Measurements from ENCODE around the gene ARL4C. TPM values are rescaled to one million over a fixed set of nuclear protein-coding genes. Genes with fewer than 3 reads are reported as not detected.

The ARL4C gene
- total and polyA plus RNA-seq, 2 experiments from 2014 or later: 5.8 to 9.9 TPM

DNA sequence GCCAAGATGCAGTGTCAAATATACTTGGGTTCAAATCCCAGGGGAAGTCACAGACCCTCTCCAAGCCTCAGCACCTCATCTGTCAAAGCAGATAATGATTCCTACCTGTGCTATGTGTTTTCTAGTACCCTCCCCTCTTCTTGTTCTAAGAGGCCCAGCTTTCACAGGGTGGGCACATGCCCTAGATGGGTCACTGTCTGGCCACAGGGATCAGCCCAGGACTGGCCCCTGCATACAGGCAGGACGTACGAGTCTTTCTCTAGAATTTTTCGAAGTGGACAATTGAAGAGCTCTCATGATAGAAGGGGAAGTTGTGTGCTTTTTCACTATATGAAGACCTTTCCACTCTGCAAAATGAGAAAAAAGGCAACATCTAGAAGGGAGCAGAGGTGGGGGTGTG, 22.2 kb downstream of the ARL4C start (continued):
- TF ChIP-seq, protein P1, sequence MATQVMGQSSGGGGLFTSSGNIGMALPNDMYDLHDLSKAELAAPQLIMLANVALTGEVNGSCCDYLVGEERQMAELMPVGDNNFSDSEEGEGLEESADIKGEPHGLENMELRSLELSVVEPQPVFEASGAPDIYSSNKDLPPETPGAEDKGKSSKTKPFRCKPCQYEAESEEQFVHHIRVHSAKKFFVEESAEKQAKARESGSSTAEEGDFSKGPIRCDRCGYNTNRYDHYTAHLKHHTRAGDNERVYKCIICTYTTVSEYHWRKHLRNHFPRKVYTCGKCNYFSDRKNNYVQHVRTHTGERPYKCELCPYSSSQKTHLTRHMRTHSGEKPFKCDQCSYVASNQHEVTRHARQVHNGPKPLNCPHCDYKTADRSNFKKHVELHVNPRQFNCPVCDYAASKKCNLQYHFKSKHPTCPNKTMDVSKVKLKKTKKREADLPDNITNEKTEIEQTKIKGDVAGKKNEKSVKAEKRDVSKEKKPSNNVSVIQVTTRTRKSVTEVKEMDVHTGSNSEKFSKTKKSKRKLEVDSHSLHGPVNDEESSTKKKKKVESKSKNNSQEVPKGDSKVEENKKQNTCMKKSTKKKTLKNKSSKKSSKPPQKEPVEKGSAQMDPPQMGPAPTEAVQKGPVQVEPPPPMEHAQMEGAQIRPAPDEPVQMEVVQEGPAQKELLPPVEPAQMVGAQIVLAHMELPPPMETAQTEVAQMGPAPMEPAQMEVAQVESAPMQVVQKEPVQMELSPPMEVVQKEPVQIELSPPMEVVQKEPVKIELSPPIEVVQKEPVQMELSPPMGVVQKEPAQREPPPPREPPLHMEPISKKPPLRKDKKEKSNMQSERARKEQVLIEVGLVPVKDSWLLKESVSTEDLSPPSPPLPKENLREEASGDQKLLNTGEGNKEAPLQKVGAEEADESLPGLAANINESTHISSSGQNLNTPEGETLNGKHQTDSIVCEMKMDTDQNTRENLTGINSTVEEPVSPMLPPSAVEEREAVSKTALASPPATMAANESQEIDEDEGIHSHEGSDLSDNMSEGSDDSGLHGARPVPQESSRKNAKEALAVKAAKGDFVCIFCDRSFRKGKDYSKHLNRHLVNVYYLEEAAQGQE (IDR thresholded peaks at IDR 0.05; ENCODE audit: unreplicated experiment): no peak
- TF ChIP-seq EZH2 (IDR thresholded peaks at IDR 0.05; ENCODE audit: low read depth, unreplicated experiment) (no peak), EZH2phosphoT487 (IDR thresholded peaks at IDR 0.05; ENCODE audit: unreplicated experiment) (no peak), CREB1 (CRISPR knock-in tag; IDR thresholded peaks at IDR 0.05; ENCODE audit: low read depth) (no peak)

DNA sequence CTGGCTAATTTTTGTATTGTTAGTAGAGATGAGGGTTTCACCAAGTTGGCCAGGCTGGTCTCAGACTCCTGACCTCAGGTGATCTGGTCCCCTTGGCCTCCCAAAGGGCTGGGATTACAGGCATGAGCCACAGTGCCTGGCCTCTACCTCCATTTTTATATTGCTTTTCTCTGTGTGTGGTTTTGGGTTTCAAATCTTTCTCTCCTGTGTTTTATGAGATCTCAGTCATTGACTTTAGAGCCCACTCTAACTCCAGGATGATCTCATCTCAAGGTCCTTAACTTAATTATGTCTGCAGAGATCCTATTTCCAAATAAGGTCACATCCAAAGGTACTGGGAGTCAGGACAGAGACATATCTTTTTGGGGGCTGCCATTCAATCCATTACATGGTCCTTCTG, 24.7 kb downstream of the ARL4C start:
- Histone ChIP-seq H3K4me2 (no peak overlapping the region), H3K27ac (ENCODE audit: low read depth) (no peak overlapping the region), H3K9me2 (ENCODE audit: insufficient read depth) (peaks cover 14% of the 10 kb centered on the region), H2AFZ (no peak overlapping the region), H4K20me1 (replicated peaks; ENCODE audit: insufficient read depth) (0 out of 2 replicates have a peak, but pooled peaks cover 2% of the 10 kb centered on the region), H3K36me3 (ENCODE audit: insufficient read depth) (no peaks in the 10 kb centered on the region), H3K27me3 (ENCODE audit: insufficient read depth) (no peaks in the 10 kb centered on the region), H3K4me1 (ENCODE audit: insufficient read depth) (no peaks in the 10 kb centered on the region), H3F3A (replicated peaks; ENCODE audit: low read depth) (no peaks in the 10 kb centered on the region), H3K79me2 (replicated peaks; ENCODE audit: insufficient read depth) (no peaks in the 10 kb centered on the region), H3K4me3 (no peak overlapping the region)
- ATAC-seq (no peak), DNase-seq (ENCODE audit: low spot score) (no peak)
- no peaks in the 10 kb centered on the region; the same call in 2 of the 3 replicates for H3K36me3 Mint-ChIP-seq (ENCODE audit: low read depth)
- H3K4me1 Mint-ChIP-seq: no peaks in the 10 kb centered on the region
- H3K4me3 Mint-ChIP-seq: no peak overlapping the region
- peaks cover 9% of the 10 kb centered on the region for H3K27me3 Mint-ChIP-seq (ENCODE audit: insufficient read depth, low read depth, poor library complexity)
- no peak overlapping the region for H3K27ac Mint-ChIP-seq
- H3K9me3 Mint-ChIP-seq: 0 out of 3 replicates have a peak, but pooled peaks cover 2% of the 10 kb centered on the region
- TF ChIP-seq CREB1 (CRISPR knock-in tag; IDR thresholded peaks at IDR 0.05; ENCODE audit: low read depth) (no peak), ZNF114 (CRISPR knock-in tag; IDR thresholded peaks at IDR 0.05) (no peak), STAT1 (IDR thresholded peaks at IDR 0.05; ENCODE audit: unreplicated experiment) (no peak), JUNB (IDR thresholded peaks at IDR 0.05; ENCODE audit: unreplicated experiment) (no peak), POLR2AphosphoS5 (IDR thresholded peaks at IDR 0.05; ENCODE audit: low read depth) (no peak), ZNF331 (CRISPR knock-in tag; IDR thresholded peaks at IDR 0.05; ENCODE audit: low read depth) (no peak), EZH2phosphoT487 (IDR thresholded peaks at IDR 0.05; ENCODE audit: unreplicated experiment) (no peak), NANOG (IDR thresholded peaks at IDR 0.05; ENCODE audit: borderline replicate concordance) (no peak), EZH2 (IDR thresholded peaks at IDR 0.05; ENCODE audit: low read depth, unreplicated experiment) (no peak)
- TF ChIP-seq, protein P2, sequence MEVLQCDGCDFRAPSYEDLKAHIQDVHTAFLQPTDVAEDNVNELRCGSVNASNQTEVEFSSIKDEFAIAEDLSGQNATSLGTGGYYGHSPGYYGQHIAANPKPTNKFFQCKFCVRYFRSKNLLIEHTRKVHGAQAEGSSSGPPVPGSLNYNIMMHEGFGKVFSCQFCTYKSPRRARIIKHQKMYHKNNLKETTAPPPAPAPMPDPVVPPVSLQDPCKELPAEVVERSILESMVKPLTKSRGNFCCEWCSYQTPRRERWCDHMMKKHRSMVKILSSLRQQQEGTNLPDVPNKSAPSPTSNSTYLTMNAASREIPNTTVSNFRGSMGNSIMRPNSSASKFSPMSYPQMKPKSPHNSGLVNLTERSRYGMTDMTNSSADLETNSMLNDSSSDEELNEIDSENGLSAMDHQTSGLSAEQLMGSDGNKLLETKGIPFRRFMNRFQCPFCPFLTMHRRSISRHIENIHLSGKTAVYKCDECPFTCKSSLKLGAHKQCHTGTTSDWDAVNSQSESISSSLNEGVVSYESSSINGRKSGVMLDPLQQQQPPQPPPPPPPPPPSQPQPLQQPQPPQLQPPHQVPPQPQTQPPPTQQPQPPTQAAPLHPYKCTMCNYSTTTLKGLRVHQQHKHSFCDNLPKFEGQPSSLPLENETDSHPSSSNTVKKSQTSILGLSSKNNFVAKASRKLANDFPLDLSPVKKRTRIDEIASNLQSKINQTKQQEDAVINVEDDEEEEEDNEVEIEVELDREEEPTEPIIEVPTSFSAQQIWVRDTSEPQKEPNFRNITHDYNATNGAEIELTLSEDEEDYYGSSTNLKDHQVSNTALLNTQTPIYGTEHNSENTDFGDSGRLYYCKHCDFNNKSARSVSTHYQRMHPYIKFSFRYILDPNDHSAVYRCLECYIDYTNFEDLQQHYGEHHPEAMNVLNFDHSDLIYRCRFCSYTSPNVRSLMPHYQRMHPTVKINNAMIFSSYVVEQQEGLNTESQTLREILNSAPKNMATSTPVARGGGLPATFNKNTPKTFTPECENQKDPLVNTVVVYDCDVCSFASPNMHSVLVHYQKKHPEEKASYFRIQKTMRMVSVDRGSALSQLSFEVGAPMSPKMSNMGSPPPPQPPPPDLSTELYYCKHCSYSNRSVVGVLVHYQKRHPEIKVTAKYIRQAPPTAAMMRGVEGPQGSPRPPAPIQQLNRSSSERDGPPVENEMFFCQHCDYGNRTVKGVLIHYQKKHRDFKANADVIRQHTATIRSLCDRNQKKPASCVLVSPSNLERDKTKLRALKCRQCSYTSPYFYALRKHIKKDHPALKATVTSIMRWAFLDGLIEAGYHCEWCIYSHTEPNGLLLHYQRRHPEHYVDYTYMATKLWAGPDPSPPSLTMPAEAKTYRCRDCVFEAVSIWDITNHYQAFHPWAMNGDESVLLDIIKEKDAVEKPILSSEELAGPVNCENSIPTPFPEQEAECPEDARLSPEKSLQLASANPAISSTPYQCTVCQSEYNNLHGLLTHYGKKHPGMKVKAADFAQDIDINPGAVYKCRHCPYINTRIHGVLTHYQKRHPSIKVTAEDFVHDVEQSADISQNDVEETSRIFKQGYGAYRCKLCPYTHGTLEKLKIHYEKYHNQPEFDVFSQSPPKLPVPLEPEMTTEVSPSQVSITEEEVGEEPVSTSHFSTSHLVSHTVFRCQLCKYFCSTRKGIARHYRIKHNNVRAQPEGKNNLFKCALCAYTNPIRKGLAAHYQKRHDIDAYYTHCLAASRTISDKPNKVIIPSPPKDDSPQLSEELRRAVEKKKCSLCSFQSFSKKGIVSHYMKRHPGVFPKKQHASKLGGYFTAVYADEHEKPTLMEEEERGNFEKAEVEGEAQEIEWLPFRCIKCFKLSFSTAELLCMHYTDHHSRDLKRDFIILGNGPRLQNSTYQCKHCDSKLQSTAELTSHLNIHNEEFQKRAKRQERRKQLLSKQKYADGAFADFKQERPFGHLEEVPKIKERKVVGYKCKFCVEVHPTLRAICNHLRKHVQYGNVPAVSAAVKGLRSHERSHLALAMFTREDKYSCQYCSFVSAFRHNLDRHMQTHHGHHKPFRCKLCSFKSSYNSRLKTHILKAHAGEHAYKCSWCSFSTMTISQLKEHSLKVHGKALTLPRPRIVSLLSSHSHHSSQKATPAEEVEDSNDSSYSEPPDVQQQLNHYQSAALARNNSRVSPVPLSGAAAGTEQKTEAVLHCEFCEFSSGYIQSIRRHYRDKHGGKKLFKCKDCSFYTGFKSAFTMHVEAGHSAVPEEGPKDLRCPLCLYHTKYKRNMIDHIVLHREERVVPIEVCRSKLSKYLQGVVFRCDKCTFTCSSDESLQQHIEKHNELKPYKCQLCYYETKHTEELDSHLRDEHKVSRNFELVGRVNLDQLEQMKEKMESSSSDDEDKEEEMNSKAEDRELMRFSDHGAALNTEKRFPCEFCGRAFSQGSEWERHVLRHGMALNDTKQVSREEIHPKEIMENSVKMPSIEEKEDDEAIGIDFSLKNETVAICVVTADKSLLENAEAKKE (CRISPR knock-in tag; IDR thresholded peaks at IDR 0.05): no peak
- TF ChIP-seq, protein P3, sequence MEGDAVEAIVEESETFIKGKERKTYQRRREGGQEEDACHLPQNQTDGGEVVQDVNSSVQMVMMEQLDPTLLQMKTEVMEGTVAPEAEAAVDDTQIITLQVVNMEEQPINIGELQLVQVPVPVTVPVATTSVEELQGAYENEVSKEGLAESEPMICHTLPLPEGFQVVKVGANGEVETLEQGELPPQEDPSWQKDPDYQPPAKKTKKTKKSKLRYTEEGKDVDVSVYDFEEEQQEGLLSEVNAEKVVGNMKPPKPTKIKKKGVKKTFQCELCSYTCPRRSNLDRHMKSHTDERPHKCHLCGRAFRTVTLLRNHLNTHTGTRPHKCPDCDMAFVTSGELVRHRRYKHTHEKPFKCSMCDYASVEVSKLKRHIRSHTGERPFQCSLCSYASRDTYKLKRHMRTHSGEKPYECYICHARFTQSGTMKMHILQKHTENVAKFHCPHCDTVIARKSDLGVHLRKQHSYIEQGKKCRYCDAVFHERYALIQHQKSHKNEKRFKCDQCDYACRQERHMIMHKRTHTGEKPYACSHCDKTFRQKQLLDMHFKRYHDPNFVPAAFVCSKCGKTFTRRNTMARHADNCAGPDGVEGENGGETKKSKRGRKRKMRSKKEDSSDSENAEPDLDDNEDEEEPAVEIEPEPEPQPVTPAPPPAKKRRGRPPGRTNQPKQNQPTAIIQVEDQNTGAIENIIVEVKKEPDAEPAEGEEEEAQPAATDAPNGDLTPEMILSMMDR (conservative IDR thresholded peaks at IDR 0.05; ENCODE audit: low read depth in 2 of 2): no peak

Measured in GM23338 (cell line).